GM23248 (cell line): ENCODE data around the gene RNASEL. TPM values are rescaled to one million over a fixed set of nuclear protein-coding genes. Genes with fewer than 3 reads are reported as not detected.
"Not testable (repeated sequence)": the region's sequence is repeated elsewhere in the genome, so short reads cannot be mapped to it uniquely, and the experiment has no call there.

Experiments
- DNase-seq: peaks from one replicate; pipeline ENCODE4 v3.0.0-alpha.2; 2015
- H2AFZ ChIP-seq: fragments of 200-600 bp; sonication (generic); 2 replicates; pipeline ENCODE4 v1.6.1; 2016; ENCODE audit warnings: antibody characterized with exemption
- H3F3A ChIP-seq: fragments of 200-600 bp; sonication (generic); 2 replicates; pipeline ENCODE4 v1.6.1; 2016; ENCODE audit warnings: mild to moderate bottlenecking, antibody characterized with exemption, mixed run types; ENCODE audit not compliant: insufficient read depth
- H3K27ac ChIP-seq: fragments of 200-600 bp; sonication (generic); 2 replicates; pipeline ENCODE4 v1.5.1; 2016; ENCODE audit warnings: mild to moderate bottlenecking
- H3K27me3 ChIP-seq: fragments of 200-600 bp; sonication (generic); replicated peaks from 2 replicates; pipeline ENCODE4 v1.6.1; 2016; ENCODE audit warnings: mild to moderate bottlenecking; ENCODE audit not compliant: insufficient read depth
- H3K36me3 ChIP-seq: fragments of 200-600 bp; sonication (generic); 2 replicates; pipeline ENCODE4 v1.6.1; 2016; ENCODE audit warnings: low read depth, mild to moderate bottlenecking
- H3K4me1 ChIP-seq: fragments of 200-600 bp; sonication (generic); 2 replicates; pipeline ENCODE4 v1.6.1; 2016; ENCODE audit warnings: mild to moderate bottlenecking; ENCODE audit not compliant: insufficient read depth
- H3K4me2 ChIP-seq: fragments of 200-600 bp; sonication (generic); one replicate; pipeline ENCODE4 v1.6.1; 2016; ENCODE audit warnings: mild to moderate bottlenecking; ENCODE audit not compliant: unreplicated experiment
- H3K4me3 ChIP-seq: fragments of 200-600 bp; sonication (generic); 2 replicates; pipeline ENCODE4 v1.5.1; 2016; ENCODE audit warnings: mild to moderate bottlenecking
- H3K79me2 ChIP-seq: fragments of 200-600 bp; sonication (generic); 2 replicates; pipeline ENCODE4 v1.6.1; 2016; ENCODE audit warnings: mild to moderate bottlenecking; ENCODE audit not compliant: insufficient read depth
- H3K9ac ChIP-seq: fragments of 200-600 bp; sonication (generic); 2 replicates; pipeline ENCODE4 v1.6.1; 2016; ENCODE audit warnings: mild to moderate bottlenecking
- H3K9me2 ChIP-seq: fragments of 200-600 bp; sonication (generic); 2 replicates; pipeline ENCODE4 v1.6.1; 2016; ENCODE audit warnings: mixed run types, mild to moderate bottlenecking, moderate library complexity; ENCODE audit not compliant: insufficient read depth
- H3K9me3 ChIP-seq: fragments of 200-600 bp; sonication (generic); one replicate; pipeline ENCODE4 v1.6.1; 2017; ENCODE audit warnings: low read depth
- H4K20me1 ChIP-seq: fragments of 200-600 bp; sonication (generic); 2 replicates; pipeline ENCODE4 v1.6.0; 2016; ENCODE audit not compliant: insufficient read depth
- EZH2 ChIP-seq: fragments of 200-600 bp; sonication (generic); IDR thresholded peaks from 2 replicates; pipeline ENCODE4 v1.6.1; 2018; ENCODE audit warnings: antibody characterized with exemption, mild to moderate bottlenecking; ENCODE audit not compliant: insufficient read depth, poor library complexity, severe bottlenecking
- EZH2phosphoT487 ChIP-seq: fragments of 200-600 bp; sonication (generic); IDR thresholded peaks from 2 replicates; pipeline ENCODE4 v1.6.1; 2018; ENCODE audit warnings: antibody characterized with exemption, moderate library complexity, mild to moderate bottlenecking, low read depth; ENCODE audit not compliant: insufficient read depth
- WGBS, 2 experiments: methylation state at CpG; one replicate each; pipeline ENCODE4 v1.1.6; 2015 to 2017; ENCODE audit warnings: low lambda C conversion rate in 2 of 2, low coverage in 1 of 2; ENCODE audit errors: missing lambda C conversion rate in 2 of 2; 5-methylcytosine and 5-hydroxymethylcytosine counted together
- in situ Hi-C: fragments of 300-500 bp; cut with MboI; formaldehyde crosslinking; loops from 2 replicates; pipeline ENCODE4 v1.15.0; 2020
- polyA plus RNA-seq: library from polyadenylated mRNA; unstranded; fragments of >200 nt; fragmentation: Nextera tagmentation; extraction: Ambion mirVana; gene quantifications from 2 replicates; pipeline ENCODE4 v1.2.1, GENCODE V29; 2016
- total RNA-seq: library from RNA; depleted of rRNA; stranded (reverse); fragments of >200 nt; shearing (Covaris generic); gene quantifications from 2 replicates; pipeline ENCODE4 v1.2.3, GENCODE V29; 2014

RNASEL gene
- total and polyA plus RNA-seq, 2 experiments from 2014 or later, result 7.9 to 10.1 TPM

DNA sequence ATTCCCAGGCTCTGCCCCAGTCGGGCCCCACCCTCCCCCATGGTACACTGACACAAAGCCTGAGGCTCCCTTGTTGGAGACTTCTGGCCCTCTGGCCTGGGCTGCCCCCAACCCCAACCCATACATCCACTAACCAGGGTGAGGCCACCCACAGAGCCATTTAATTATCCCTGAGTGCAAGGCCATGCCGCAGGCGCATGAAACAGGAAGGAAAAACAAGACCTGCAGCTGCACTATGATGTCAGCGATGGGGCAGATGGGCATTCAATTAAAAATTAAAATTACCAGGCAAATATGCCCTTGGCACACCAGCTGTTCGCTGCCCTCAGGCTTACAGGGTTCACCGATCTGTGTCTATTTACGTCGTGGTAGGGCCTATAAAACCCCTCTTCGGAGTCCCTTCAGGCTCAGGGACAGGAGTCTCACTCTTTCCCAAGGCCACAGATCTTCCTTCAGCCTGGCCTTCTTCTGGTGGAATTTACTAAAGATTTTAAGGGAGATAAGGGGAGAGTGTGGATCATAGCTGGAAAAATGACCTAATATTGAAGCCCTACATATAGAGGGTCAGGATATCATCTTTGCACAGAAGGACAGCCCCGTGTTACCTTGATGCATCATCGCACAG is 44.7 kb upstream of the RNASEL start:
- in situ Hi-C loops, result no loop called here
- Histone ChIP-seq H3K9ac (no peak overlapping the region), H4K20me1 (no peaks in the 10 kb centered on the region), H3K9me2 (no peaks in the 10 kb centered on the region), H3K4me2 (no peak overlapping the region), H3K79me2 (no peaks in the 10 kb centered on the region), H3K9me3 (no peaks in the 10 kb centered on the region), H3F3A (no peaks in the 10 kb centered on the region), H3K4me1 (no peaks in the 10 kb centered on the region), H3K27me3 (no peaks in the 10 kb centered on the region), H3K4me3 (no peak overlapping the region), H3K27ac (no peak overlapping the region), H2AFZ (no peak overlapping the region), H3K36me3 (no peaks in the 10 kb centered on the region)
- 82 to 91% methylated on average over 10 to 11 of the region's 11 CpGs for WGBS, 2 experiments
- TF ChIP-seq EZH2 (no peak), EZH2phosphoT487 (no peak)
- DNase-seq, result no peak

GRCh38 chr1:182633031-182633430 is 44.0 kb upstream of the RNASEL start:
- Histone ChIP-seq H3K36me3 (no peaks in the 10 kb centered on the region), H3K27me3 (no peaks in the 10 kb centered on the region), H3K4me1 (no peaks in the 10 kb centered on the region), H2AFZ (no peak overlapping the region), H3K9me3 (no peaks in the 10 kb centered on the region), H3K4me2 (no peak overlapping the region), H3K9me2 (no peaks in the 10 kb centered on the region), H3F3A (no peaks in the 10 kb centered on the region), H3K9ac (no peak overlapping the region), H4K20me1 (no peaks in the 10 kb centered on the region), H3K27ac (no peak overlapping the region), H3K4me3 (no peak overlapping the region), H3K79me2 (no peaks in the 10 kb centered on the region)
- DNase-seq, result no peak
- TF ChIP-seq EZH2phosphoT487 (no peak), EZH2 (no peak)
- in situ Hi-C loops, result no loop called here

DNA sequence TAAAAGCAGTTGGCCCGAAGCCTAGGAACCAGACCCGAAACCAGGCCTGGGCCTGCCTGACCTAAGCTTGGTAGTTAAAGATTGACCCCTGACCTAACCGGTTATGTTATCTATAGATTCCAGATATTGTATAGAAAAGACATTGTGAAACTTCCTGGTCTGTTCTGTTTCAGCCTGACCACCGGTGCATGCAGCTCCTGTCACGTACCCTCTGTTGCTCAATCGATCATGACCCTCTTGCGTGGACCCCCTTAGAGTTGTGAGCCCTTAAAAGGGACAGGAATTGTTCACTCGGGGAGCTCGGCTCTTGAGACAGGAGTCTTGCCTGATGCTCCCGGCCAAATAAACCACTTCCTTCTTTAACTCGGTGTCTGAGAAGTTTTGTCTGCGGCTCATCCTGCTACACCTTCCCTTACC is 43.4 kb upstream of the RNASEL start:
- H2AFZ ChIP-seq, H3K36me3 ChIP-seq, in situ Hi-C loops, H3K9ac ChIP-seq, DNase-seq, H3K4me2 ChIP-seq, H3K9me2 ChIP-seq, H3K9me3 ChIP-seq, H3K4me1 ChIP-seq, H3K4me3 ChIP-seq, H3K27me3 ChIP-seq, H4K20me1 ChIP-seq, H3F3A ChIP-seq, H3K27ac ChIP-seq, H3K79me2 ChIP-seq: not testable (repeated sequence)
- 88 to 92% methylated on average over 12 of the region's 12 CpGs for WGBS, 2 experiments

DNA sequence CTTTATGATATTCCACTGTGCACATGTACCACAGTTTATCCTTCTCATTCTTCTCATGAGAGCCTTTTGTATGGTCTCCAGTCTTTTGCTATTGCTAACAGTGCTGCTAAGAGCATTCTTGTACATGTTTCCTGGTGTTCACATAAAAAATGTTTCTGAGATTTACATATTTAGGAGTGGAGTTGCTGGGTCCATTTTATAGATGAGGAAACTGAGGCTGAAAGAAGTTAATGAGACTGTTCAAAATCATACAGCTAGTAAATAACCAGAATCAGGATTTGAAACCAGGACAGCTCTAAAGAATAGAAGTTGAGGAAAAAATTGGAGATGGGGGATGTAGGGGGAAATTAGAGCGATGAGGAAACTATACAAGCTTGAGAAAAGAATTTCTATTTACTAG is 42.9 kb upstream of the RNASEL start:
- no peak overlapping the region for H3K4me3 ChIP-seq
- no peak for TF ChIP-seq EZH2phosphoT487
- no peak for TF ChIP-seq EZH2
- H3K4me1 ChIP-seq, result no peaks in the 10 kb centered on the region
- H3K79me2 ChIP-seq, result no peaks in the 10 kb centered on the region
- H4K20me1 ChIP-seq, result no peaks in the 10 kb centered on the region
- no peaks in the 10 kb centered on the region for H3F3A ChIP-seq
- H3K4me2 ChIP-seq, result no peak overlapping the region
- H3K27me3 ChIP-seq, result no peaks in the 10 kb centered on the region
- no peak overlapping the region for H3K27ac ChIP-seq
- WGBS, 2 experiments, result 94 to 97% methylated on average over 1 of the region's 1 CpG
- H3K36me3 ChIP-seq, result no peaks in the 10 kb centered on the region
- in situ Hi-C loops, result no loop called here
- H3K9me2 ChIP-seq, result no peaks in the 10 kb centered on the region
- no peak overlapping the region for H2AFZ ChIP-seq
- no peaks in the 10 kb centered on the region for H3K9me3 ChIP-seq
- no peak overlapping the region for H3K9ac ChIP-seq
- DNase-seq, result no peak

GRCh38 chr1:182631053-182631677 is 42.1 kb upstream of the RNASEL start:
- no peaks in the 10 kb centered on the region for H3K27me3 ChIP-seq
- in situ Hi-C loops, result no loop called here
- H3K9me2 ChIP-seq, result no peaks in the 10 kb centered on the region
- no peak overlapping the region for H3K4me3 ChIP-seq
- no peak overlapping the region for H3K4me2 ChIP-seq
- DNase-seq, result no peak
- H3K4me1 ChIP-seq, result peaks cover 7% of the 10 kb centered on the region
- no peaks in the 10 kb centered on the region for H4K20me1 ChIP-seq
- no peaks in the 10 kb centered on the region for H3K36me3 ChIP-seq
- no peaks in the 10 kb centered on the region for H3K79me2 ChIP-seq
- H3K9me3 ChIP-seq, result no peaks in the 10 kb centered on the region
- H3K27ac ChIP-seq, result no peak overlapping the region
- H3K9ac ChIP-seq, result no peak overlapping the region
- no peaks in the 10 kb centered on the region for H3F3A ChIP-seq
- no peak overlapping the region for H2AFZ ChIP-seq
- TF ChIP-seq EZH2phosphoT487 (no peak), EZH2 (no peak)
